HG02840 (cell line): ENCODE results near the gene ADCY5.

Experiments used
- ATAC-seq: cut with Tn5 transposase; IDR thresholded peaks from one replicate; pipeline ENCODE4 v1.9.1; 2021; ENCODE audit warnings: mild to moderate bottlenecking, moderate library complexity, moderate number of reproducible peaks; ENCODE audit not compliant: unreplicated experiment, low FRiP score

Gene ADCY5

GRCh38 chr3:123332124-123332641 is 116.7 kb downstream of the ADCY5 start:
- ATAC-seq, result no peak

DNA sequence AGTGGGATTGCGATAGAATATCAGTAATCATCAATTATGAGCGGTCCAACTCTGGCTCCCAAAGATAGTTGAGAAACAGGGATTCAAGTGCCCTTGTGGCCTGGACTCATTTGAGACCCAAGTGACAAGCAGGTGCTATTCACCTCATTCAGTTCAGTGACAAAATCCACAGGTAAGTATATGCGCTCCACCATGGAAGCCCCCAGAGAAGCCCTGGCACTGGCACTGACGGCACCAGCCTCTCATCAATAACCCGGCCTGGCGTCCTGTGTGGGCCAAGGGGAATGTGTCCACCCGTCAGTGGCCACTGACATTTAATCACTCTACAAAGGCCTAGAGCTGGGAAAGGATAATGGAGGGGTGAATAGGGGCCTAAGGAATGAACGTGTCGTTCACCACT is 117.2 kb downstream of the ADCY5 start:
- ATAC-seq, result no peak

DNA sequence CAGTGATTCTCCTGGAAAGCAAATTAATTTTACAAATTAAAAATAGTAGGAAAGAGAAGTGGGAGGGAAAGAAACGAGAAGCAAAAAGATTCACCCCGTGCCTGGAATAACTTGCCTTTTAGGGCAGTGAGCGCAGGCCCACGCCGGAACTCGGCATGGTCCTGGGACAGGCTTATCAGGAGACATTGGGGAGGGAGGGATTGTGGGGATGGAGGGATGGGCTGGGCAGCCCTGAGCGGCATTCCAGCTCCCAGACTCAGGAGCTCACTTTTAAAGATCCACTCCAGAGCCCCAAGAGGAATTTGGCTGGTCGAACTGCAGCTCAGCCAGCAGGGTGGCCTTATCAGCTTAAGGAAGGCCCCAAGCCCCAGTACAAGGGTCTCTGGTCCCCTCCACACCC is 117.9 kb downstream of the ADCY5 start:
- ATAC-seq, result no peak

DNA sequence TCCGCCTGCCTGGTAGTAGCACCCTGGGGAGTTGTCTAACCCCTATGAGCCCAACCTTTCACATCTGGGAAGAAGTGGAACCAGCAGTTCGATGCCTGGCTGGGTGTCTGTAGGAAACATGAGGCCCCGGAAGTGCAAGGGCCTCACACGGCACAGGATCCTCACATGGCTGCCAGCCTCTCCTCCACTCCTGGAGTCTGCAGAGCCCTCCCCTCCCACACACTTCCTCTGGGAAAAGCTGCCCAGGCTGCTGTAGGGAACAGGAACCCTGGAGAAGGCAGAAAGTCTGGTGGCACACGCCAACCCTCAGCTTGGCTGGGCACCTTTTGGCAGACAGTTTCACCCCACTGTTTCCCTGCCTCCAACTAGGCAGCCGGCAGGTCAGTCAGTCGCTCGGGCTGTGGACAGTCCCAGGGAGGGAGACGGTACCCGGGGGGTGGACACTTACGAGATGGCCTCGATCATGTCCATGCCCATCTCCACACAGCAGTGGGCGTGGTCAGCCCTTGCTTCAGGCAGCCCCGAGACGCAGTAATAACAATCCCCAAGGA is 118.4 kb downstream of the ADCY5 start:
- ATAC-seq, result no peak

- ATAC-seq, result no peak
Observed at GRCh38 chr3:123329636-123330340, 119.1 kb downstream of the ADCY5 start.

DNA sequence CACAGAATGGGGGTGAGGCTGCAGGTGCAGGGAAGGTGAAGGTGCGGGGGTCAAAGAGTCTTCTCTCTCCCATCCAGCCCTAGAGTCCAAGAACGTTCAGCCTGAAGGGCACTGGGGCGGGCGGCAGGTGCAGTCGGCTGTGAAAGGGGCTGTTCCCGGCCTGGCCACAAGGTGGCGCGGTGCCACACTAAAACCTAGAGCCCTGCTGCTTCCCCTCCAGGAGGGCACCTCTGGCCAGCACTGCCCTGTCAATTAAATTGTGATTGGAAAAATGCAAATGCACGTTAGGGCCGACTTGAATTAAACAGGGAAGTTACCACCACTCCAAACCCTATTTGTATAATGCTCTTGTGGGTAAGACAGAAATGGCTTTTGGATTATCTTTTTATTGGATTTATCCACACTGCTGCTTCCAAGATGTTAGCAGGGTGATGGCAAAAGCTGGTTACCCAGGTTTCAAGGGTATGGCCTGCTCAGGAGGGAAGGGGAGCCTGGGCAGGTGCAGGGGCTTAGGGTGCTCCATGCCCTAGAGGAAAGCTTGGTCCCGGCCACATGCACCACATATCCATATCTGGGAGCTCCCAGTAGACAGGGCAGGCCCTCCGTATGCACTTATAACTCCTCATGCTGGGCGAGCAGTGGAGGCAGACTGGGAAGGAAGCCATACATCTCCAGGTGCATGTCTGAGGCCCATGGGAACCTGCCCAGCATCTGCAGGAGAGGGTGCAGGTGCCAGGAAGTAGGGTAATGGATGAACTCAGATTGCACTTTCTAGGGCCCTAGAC is 119.8 kb downstream of the ADCY5 start:
- ATAC-seq, result no peak

DNA sequence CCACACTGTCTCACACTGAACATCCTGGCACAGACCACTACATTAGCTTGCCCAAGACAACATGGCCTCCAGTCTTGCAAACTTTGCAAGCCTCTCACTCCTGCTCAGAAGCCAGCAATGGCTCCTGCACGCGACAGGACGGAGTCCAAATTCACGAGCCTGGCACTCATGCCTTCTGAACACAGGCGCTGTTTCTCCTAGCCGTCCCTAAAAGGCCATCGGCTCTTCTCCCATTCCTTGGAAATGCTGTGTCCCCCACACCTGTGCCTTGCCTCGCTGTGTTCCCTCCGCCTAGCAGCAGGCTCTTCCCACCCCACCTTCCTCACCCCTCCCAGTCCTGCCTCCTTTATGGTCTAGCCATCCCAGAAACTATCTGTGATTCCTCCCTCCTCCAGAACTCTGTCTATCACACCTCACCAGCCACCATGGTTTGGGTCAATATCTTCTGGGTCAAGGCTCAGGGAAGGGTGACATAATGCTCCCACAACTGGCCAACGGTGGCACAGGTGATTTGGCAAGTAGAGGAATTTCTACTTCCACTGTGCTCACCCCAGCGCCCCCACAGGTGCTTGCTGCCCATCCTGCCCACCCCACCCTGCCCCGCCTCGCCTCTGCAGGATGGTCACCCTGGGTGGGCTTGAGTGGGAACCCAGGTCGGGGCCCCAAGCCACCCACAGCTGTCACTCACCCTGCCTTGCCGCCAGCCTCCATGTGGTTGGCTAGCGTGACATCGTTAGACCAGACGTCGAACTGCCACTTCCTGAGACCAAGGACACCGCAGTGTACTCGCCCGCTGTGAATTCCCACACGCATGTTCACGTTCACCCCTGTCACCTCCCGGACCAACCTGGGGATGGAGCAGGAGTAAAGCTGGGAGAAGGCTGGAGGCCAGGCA is 120.7 kb downstream of the ADCY5 start:
- no peak for ATAC-seq

DNA sequence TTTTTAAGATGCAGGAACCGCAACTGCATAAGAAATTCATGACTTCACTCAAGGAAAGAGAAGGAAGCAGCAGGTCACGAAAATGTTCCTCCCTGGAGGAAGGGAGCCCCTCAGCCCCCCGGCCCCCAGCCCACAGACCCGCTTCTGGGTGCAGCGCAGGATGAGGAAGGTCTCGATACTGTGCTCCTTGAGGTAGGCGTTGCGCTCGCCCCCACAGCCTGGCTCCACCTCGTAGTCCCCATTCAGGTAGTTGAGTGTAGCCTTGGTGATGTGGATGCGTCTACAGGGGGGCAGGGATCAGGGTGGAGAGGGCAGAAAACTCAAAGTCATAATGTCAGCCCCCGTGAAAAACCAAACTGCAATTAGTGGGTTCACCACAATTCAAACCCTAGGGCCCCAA is 121.4 kb downstream of the ADCY5 start:
- no peak for ATAC-seq

- ATAC-seq, result no peak
Observed at GRCh38 chr3:123326531-123326930, 122.4 kb downstream of the ADCY5 start.

DNA sequence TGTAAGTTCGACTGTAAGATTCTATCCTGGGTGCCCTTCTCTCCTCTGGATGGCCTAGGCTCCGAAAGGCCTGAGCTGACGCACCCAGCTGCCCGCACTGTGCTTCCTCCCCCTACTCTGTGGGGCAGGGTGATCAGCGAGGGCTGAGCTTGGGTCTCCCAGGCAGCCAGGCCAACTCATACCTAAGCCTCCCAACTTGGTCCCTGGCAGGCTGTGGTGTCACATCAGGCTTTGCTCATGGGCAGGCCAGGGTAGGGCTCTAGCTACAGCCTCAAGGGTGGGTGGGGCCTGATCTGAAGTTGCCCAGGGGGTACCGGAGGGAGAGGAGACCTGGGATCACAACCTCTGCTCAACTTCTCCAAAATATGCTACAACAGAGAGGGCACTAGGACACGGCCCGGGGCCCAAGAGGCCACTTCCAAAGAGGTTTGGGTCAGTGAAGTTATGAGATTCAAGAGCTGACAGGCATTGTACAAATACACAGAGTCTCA is 123.1 kb downstream of the ADCY5 start:
- no peak for ATAC-seq

DNA sequence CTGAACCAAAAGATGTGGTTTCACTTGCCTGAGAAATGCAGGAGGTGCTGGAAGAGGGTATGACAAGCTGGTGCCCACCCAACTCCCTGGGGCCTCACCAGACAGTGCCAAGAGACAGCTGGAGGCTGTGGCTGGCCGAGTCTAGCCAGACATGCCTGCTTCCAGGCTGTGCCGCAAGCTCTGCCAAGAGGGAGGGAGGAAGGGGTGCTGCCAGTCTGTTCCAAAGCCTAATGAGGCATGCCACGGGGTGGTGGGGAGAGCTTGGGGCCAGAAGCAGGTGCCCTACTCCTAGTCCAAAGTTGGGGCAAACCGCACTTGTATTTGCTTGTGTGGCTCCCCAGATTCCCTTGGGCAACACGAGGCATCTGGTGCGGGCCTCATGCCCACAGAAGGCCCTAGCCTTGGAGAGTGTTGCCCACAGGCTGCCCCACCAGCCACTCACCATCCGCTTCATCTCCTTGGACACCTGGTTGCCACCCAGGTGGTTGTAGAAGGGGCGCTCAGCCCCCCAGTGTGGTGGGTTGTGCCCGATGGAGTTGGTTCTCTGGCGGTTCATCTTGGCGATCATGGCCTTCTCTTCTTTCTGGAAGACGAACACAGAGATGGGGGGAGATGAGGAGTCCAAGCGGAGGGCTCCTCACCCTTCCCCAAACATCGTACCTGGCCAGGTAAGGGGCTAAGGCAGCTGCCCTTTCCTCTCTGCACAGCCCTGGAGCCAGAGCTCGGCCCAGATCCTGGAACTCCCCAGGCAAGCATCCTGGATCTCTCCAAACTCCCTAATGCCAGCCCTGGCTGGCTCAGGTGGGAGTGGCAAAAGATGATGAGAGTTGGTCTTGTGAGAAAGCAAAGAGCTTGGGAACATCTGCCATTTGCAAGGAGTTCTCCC is 123.8 kb downstream of the ADCY5 start:
- ATAC-seq, result no peak

GRCh38 chr3:123323781-123324180 is 125.1 kb downstream of the ADCY5 start:
- ATAC-seq, result no peak

DNA sequence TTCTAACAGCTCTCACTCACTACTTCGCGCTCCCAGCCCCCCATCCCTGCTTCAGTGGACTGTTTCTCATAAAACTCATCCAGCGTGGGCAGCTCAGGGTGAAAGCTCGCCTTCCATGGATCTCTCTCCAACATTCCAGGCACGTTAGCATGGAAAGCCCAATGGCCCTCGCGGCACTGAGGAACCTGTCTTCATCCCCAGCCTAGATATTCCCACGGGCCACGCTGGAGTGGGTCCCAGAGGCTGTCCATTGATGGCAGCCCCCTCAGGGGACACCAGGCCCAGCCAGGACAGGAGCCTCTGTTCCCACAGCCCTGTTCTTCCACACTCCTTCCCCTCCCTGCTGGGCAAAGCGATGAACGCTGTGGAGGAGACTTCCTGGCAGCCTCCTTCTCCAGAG is 126.0 kb downstream of the ADCY5 start:
- no peak for ATAC-seq

GRCh38 chr3:123321806-123322205 is 127.1 kb downstream of the ADCY5 start:
- ATAC-seq, result no peak

DNA sequence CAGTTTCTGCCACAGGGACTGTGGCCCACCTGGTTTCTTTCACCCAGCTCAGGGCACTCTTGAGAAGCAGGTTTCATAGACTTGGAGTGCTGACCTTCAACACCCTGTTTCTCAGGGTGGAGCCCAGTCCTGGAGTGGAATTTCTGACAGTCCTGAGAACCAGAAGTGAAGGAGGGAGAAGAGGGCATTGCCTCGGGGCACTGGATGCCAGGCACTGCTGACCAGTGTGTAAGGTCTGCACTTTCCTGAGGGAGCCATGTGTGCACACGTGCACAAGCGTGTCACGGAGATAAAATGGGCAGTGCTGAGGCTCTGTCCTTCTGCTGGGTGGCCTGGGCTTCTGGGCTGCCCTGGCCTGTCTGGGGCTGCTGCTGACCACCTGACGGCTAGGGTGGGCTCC is 128.7 kb downstream of the ADCY5 start:
- no peak for ATAC-seq

- no peak for ATAC-seq
Observed at GRCh38 chr3:123319760-123320159, 129.1 kb downstream of the ADCY5 start.

GRCh38 chr3:123318374-123318773 is 130.5 kb downstream of the ADCY5 start:
- no peak for ATAC-seq

DNA sequence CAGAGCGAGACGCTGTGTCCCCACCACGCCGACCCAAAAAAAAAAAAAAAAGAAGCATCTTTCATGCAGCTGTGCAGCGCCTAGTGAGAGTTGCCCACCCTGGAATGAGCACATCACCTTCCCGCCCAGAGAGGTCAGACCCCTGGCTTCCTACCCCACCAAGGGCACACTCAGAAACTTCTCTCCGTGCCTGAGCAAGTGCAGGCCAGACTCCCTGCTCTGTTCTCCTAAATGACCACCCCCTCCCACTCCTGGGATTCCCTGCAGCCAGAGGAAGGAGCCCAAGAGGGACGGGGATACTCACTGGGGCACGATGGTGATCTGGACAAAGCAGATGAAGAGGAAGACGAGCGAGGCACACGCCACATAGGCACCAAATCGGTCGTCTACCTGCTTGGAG is 131.2 kb downstream of the ADCY5 start:
- no peak for ATAC-seq

- no peak for ATAC-seq
Observed at GRCh38 chr3:123315271-123315595, 133.7 kb downstream of the ADCY5 start.
